ENCODE data around the gene DNAAF3.

DNA sequence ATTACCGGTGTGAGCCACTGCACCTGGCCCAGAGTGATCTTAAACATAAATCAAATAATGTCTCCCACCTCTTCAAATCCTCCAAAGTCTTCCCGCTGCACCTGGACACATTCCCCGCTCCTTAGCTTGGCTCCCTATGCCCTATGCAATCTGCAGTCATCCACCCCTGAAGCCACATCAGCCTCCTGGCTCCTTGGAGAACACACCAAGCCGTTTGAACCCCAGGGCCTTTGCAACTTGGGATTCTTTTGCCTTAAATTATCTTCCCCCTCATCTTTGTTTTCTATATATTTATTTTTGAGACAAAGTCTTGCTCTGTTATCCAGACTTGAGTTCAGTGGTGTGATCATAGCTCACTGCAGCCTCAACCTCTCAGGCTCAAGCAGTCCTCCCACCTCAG, 2.7 kb upstream of the DNAAF3 start:
- TF ChIP-seq, protein P1, sequence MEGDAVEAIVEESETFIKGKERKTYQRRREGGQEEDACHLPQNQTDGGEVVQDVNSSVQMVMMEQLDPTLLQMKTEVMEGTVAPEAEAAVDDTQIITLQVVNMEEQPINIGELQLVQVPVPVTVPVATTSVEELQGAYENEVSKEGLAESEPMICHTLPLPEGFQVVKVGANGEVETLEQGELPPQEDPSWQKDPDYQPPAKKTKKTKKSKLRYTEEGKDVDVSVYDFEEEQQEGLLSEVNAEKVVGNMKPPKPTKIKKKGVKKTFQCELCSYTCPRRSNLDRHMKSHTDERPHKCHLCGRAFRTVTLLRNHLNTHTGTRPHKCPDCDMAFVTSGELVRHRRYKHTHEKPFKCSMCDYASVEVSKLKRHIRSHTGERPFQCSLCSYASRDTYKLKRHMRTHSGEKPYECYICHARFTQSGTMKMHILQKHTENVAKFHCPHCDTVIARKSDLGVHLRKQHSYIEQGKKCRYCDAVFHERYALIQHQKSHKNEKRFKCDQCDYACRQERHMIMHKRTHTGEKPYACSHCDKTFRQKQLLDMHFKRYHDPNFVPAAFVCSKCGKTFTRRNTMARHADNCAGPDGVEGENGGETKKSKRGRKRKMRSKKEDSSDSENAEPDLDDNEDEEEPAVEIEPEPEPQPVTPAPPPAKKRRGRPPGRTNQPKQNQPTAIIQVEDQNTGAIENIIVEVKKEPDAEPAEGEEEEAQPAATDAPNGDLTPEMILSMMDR (conservative IDR thresholded peaks at IDR 0.05; ENCODE audit: low read depth, low read length), result no peak
- no peak for TF ChIP-seq EZH2 (IDR thresholded peaks at IDR 0.05; ENCODE audit: borderline replicate concordance, low read depth, low read length, poor library complexity, severe bottlenecking)

Measured in A673 (cell line).